Erythroblast (primary cell): Measurements from ENCODE around the gene H6PD.

ENCODE experiments used
- GATA1 ChIP-seq: IDR thresholded peaks from 2 replicates; pipeline ENCODE4 v1.6.1; 2011; ENCODE audit warnings: low read depth, mild to moderate bottlenecking, control low read depth, low read length, moderate library complexity
- POLR2A ChIP-seq: IDR thresholded peaks from 2 replicates; pipeline ENCODE4 v1.6.1; 2011; ENCODE audit warnings: mild to moderate bottlenecking, low read length

- no peak for TF ChIP-seq POLR2A
- TF ChIP-seq GATA1: no peak
Measured at GRCh38 chr1:9246215-9246614, 11.6 kb downstream of the H6PD start.
